Measurements from ENCODE around the gene DNAJC4. TPM values are rescaled to one million over a fixed set of nuclear protein-coding genes. Genes with fewer than 3 reads are reported as not detected.
A peak's percentile ranks its signal among the peaks of the same experiment; 100 is the strongest.

The DNAJC4 gene
- total and polyA plus RNA-seq, 9 of the 15 experiments (the other 6 are each of a cell fraction or from before 2014, with no cell fraction given): 4.0 to 32.6 (median 19.9) TPM

- TF ChIP-seq E2F6 (IDR thresholded peaks at IDR 0.05; ENCODE audit: borderline replicate concordance in 1 of 2, extremely low read depth in 1 of 2, insufficient read depth in 1 of 2, insufficient read length in 1 of 2, low read depth in 1 of 2, low read length in 1 of 2, poor library complexity in 1 of 2, severe bottlenecking in 1 of 2): peak; percentile 61 to 75
- 0 out of 2 replicates have a peak, but pooled peaks have one; percentile 57 for TF ChIP-seq SMAD4 (CRISPR knock-in tag; conservative IDR thresholded peaks at IDR 0.05)
- TF ChIP-seq HDGF (IDR thresholded peaks at IDR 0.05): 0 out of 2 replicates have a peak, but pooled peaks have one; percentile 70
- TF ChIP-seq HINFP (tag; conservative IDR thresholded peaks at IDR 0.05; ENCODE audit: low read depth): peak; percentile 98
- 0 out of 2 replicates have a peak, but pooled peaks have one; percentile 55 for TF ChIP-seq ZNF584 (CRISPR knock-in tag; IDR thresholded peaks at IDR 0.05; ENCODE audit: low read depth)
- peak; percentile 59 for TF ChIP-seq NR2C1 (IDR thresholded peaks at IDR 0.05)
- TF ChIP-seq NR2C1 (tag; IDR thresholded peaks at IDR 0.05): no peak
- peak; percentile 96 for TF ChIP-seq JUN (IDR thresholded peaks at IDR 0.05; ENCODE audit: borderline replicate concordance, low read depth, low read length)
- peak; percentile 96; the same call in 1 of the 2 replicates for TF ChIP-seq JUN (CRISPR knock-in tag; IDR thresholded peaks at IDR 0.05; ENCODE audit: borderline replicate concordance)
- no peak for TF ChIP-seq ID3 (CRISPR knock-in tag; IDR thresholded peaks at IDR 0.05)
- TF ChIP-seq ID3 (tag; IDR thresholded peaks at IDR 0.05): 0 out of 2 replicates have a peak, but pooled peaks have one; percentile 33
- TF ChIP-seq MITF (IDR thresholded peaks at IDR 0.05): peak; percentile 39; the same call in 1 of the 2 replicates
- peak; percentile 65 for TF ChIP-seq TAF9B (IDR thresholded peaks at IDR 0.05; ENCODE audit: partially characterized antibody)
- peak; percentile 51; the same call in 1 of the 2 replicates for TF ChIP-seq ESRRA (IDR thresholded peaks at IDR 0.05; ENCODE audit: borderline replicate concordance, low read depth)
- TF ChIP-seq MXD1 (CRISPR knock-in tag; IDR thresholded peaks at IDR 0.05; ENCODE audit: borderline replicate concordance, poor library complexity, severe bottlenecking): no peak
Observed at GRCh38 chr11:64181506-64182411, 48.6 kb upstream of the DNAJC4 start (continued).
